B cell (primary cell): Measurements from ENCODE around the gene TRIM54. TPM values are rescaled to one million over a fixed set of nuclear protein-coding genes. Genes with fewer than 3 reads are reported as not detected.

Experiments used
- ATAC-seq: fragments of 200-7000 bp; cut with Tn5 transposase; one replicate; pipeline ENCODE4 v1.10.0; 2021; ENCODE audit warnings: low read depth, mild to moderate bottlenecking, moderate number of reproducible peaks, moderate library complexity
- CTCF ChIA-PET: fragments of 350-600 bp; sonication (Branson Sonifier 250); formaldehyde crosslinking; loops from one replicate; lab custom pipeline; 2021; ENCODE audit warnings: antibody characterized with exemption, inconsistent platforms; lab: Charles Lee
- POLR2A ChIA-PET: fragments of 350-600 bp; sonication (Branson Sonifier 250); formaldehyde crosslinking; loops from one replicate; lab custom pipeline; 2021; ENCODE audit warnings: antibody characterized with exemption; lab: Charles Lee
- DNase-seq: peaks from one replicate; pipeline ENCODE4 v3.0.0; 2013
- H2AFZ ChIP-seq: 2 replicates; pipeline ENCODE4 v1.6.1; 2012; ENCODE audit warnings: mild to moderate bottlenecking, low read depth, low read length; ENCODE audit not compliant: insufficient read depth, poor library complexity, severe bottlenecking
- H3K27ac ChIP-seq, 2 donors: 1 replicate in 1 of 2; 2 replicates in 1 of 2; pipeline ENCODE4 v1.5.1; 2012 to 2013; ENCODE audit warnings: low read length in 2 of 2, mild to moderate bottlenecking in 2 of 2, moderate library complexity in 1 of 2
- H3K27me3 ChIP-seq, 4 experiments: fragments of 200-600 bp in 1 of 4; sonication (generic) in 1 of 4; replicated peaks in 1 of 4; 1 replicate in 2 of 4; 2 replicates in 2 of 4; pipeline versions ENCODE4 v1.6.1 to v1.7.0; 2013 to 2016; ENCODE audit warnings: low read length in 3 of 4, mild to moderate bottlenecking in 2 of 4, mixed read lengths in 1 of 4, moderate library complexity in 1 of 4; ENCODE audit not compliant: insufficient read depth in 4 of 4, control insufficient read depth in 3 of 4; ENCODE audit errors: control extremely low read depth in 1 of 4
- H3K36me3 ChIP-seq, 2 experiments: replicated peaks in 1 of 2; 1 replicate in 1 of 2; 2 replicates in 1 of 2; pipeline versions ENCODE4 v1.6.1 to v1.7.1; 2013; ENCODE audit warnings: low read length in 1 of 2; ENCODE audit not compliant: insufficient read depth in 2 of 2, control insufficient read depth in 1 of 2; ENCODE audit errors: control extremely low read depth in 1 of 2, extremely low read depth in 1 of 2
- H3K4me1 ChIP-seq, 2 donors: fragments of 200-600 bp in 1 of 2; sonication (generic) in 1 of 2; 1 replicate in 1 of 2; 2 replicates in 1 of 2; pipeline versions ENCODE4 v1.5.1 to v1.6.1; 2013 to 2017; ENCODE audit warnings: low read length in 2 of 2; ENCODE audit not compliant: control insufficient read depth in 2 of 2, insufficient read depth in 2 of 2
- H3K4me2 ChIP-seq: replicated peaks from 2 replicates; pipeline ENCODE3; 2012; ENCODE audit warnings: mild to moderate bottlenecking, low read depth, low read length; ENCODE audit not compliant: poor library complexity, severe bottlenecking
- H3K4me3 ChIP-seq, 5 experiments: fragments of 200-600 bp in 1 of 5; sonication (generic) in 1 of 5; 1 replicate in 3 of 5; 2 replicates in 2 of 5; pipeline versions ENCODE4 v1.5.1 to v1.7.0; 2011 to 2016; ENCODE audit warnings: low read length in 4 of 5, mild to moderate bottlenecking in 4 of 5, low read depth in 2 of 5, control low read depth in 1 of 5, moderate library complexity in 1 of 5; ENCODE audit not compliant: insufficient read depth in 1 of 5; ENCODE audit errors: control extremely low read depth in 1 of 5, extremely low read depth in 1 of 5
- H3K79me2 ChIP-seq: fragments of 200-600 bp; sonication (generic); one replicate; pipeline ENCODE4 v1.6.0; 2016; ENCODE audit warnings: low read length; ENCODE audit not compliant: control insufficient read depth, insufficient read depth
- H3K9ac ChIP-seq: fragments of 200-600 bp; sonication (generic); 2 replicates; pipeline ENCODE4 v1.6.1; 2017; ENCODE audit warnings: mild to moderate bottlenecking, low read length, moderate library complexity
- H3K9me3 ChIP-seq, 3 donors: one replicate each; pipeline versions ENCODE4 v1.6.1 to v1.7.1; 2013; ENCODE audit warnings: low read length in 2 of 3; ENCODE audit not compliant: control insufficient read depth in 2 of 3, insufficient read depth in 1 of 3; ENCODE audit errors: control extremely low read depth in 1 of 3
- H4K20me1 ChIP-seq: 2 replicates; pipeline ENCODE4 v1.6.0; 2012; ENCODE audit warnings: mild to moderate bottlenecking, low read length; ENCODE audit not compliant: insufficient read depth, control insufficient read depth, poor library complexity, severe bottlenecking
- H3K27ac Mint-ChIP-seq: one replicate; pipeline ENCODE4 v1.8.0; 2021; ENCODE audit warnings: mixed read lengths
- H3K27me3 Mint-ChIP-seq: one replicate; pipeline ENCODE4 v1.8.0; 2021; ENCODE audit warnings: mixed read lengths
- H3K4me1 Mint-ChIP-seq: one replicate; pipeline ENCODE4 v1.8.0; 2021; ENCODE audit warnings: mixed read lengths
- H3K4me3 Mint-ChIP-seq: one replicate; pipeline ENCODE4 v1.8.0; 2021; ENCODE audit warnings: mixed read lengths
- H3K9me3 Mint-ChIP-seq: one replicate; pipeline ENCODE4 v1.8.0; 2022; ENCODE audit warnings: mixed read lengths; ENCODE audit not compliant: insufficient read depth
- CTCF ChIP-seq: fragments of 200-600 bp; IDR thresholded peaks from one replicate; pipeline ENCODE4 v1.8.0; 2022; ENCODE audit warnings: antibody characterized with exemption, mild to moderate bottlenecking
- EZH2 ChIP-seq: IDR thresholded peaks from 2 replicates; pipeline ENCODE4 v1.6.1; 2012; ENCODE audit warnings: borderline replicate concordance, low read depth, mild to moderate bottlenecking, moderate library complexity, low read length; ENCODE audit not compliant: insufficient read depth, poor library complexity, severe bottlenecking
- WGBS: methylation state at CpG from one replicate; pipeline ENCODE4 v1.1.5; 2013; ENCODE audit warnings: missing lambda C conversion rate; ENCODE audit not compliant: insufficient coverage; 5-methylcytosine and 5-hydroxymethylcytosine counted together
- intact Hi-C: fragments of 100-400 bp; cut with micrococcal nuclease; formaldehyde crosslinking; loops from one replicate; pipeline ENCODE4 v1.10.0; 2022
- polyA plus RNA-seq: library from polyadenylated mRNA; depleted of rRNA; stranded (reverse); fragments of >200 nt; gene quantifications from 2 replicates; pipeline ENCODE4 v1.2.3, GENCODE V29; 2012
- total RNA-seq, 2 donors: library from RNA; stranded (reverse); fragments of 120-200 nt in 1 of 2; gene quantifications; 1 replicate in 1 of 2; 2 replicates in 1 of 2; pipeline versions ENCODE4 v1.2.3 to v1.2.4, GENCODE V29; 2013 to 2022

TRIM54 gene
- total and polyA plus RNA-seq, 2 donors (not counting 1 experiment from before 2014, with no cell fraction given) = not detected

DNA sequence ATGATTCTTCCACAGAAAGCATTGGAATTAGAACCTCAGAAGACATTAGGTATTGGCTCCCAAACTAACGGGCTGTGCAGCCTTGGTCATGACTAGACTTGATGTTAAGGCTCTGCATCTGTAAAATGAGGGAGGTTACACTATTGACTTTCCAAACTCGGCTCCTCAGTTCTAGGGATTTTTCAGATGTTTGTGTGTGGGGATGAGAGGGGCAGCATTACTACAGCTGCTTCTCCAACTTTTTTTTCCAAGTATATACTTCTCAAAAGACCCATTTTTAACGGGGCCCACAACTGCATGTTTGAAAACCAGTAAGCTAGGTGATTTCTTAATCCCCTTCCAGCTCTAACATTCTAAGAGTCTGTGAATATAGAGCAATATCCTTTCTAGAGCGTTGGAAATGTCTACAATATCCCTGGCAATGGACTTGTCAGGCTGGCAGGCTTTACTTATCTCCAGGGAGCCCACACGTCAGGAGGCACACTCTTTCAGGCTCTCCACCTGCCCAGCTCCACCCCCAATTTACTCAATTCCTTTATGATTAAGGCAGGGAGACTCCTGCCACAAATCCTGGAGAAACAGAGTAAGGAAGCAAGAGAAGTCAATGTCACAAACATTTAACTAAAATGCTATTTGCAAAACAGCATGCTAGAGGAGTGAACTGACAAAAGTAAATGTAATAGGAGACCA, 41.5 kb downstream of the TRIM54 start:
- Histone ChIP-seq H4K20me1 (no peaks in the 10 kb centered on the region), H3K4me1 (peaks cover 12 to 20% of the 10 kb centered on the region in 2 donors), H2AFZ (peak overlapping the region; percentile 92), H3K79me2 (peaks cover 40% of the 10 kb centered on the region), H3K4me3 (peak overlapping the region; percentile 72 to 99 (median 93)), H3K27ac (peak overlapping the region; percentile 75 to 96), H3K4me2 (peak overlapping the region; percentile 91), H3K36me3 (peaks cover 8 to 27% of the 10 kb centered on the region in 2 experiments), H3K9me3 (no peaks in the 10 kb centered on the region), H3K27me3 (no peaks in the 10 kb centered on the region), H3K9ac (peak overlapping the region; percentile 98)
- Mint-ChIP-seq H3K27me3 (no peaks in the 10 kb centered on the region), H3K4me3 (peak overlapping the region; percentile 99), H3K4me1 (peaks cover 27% of the 10 kb centered on the region), H3K27ac (peak overlapping the region; percentile 97), H3K9me3 (no peaks in the 10 kb centered on the region)
- ChIA-PET POLR2A (interaction anchor here (1.2 to 2.1 kb wide), 3 partner anchors 33 to 56 kb away, joined by 3 to 9 read pairs (median 5); partner anchors contain the start of genes GTF3C2 and ZNF513), CTCF (interaction anchor here (1.2 to 3.7 kb wide), 3 partner anchors 20 to 47 kb away, joined by 5 to 24 read pairs (median 5); partner anchors contain the start of gene SNX17)
- DNase-seq (no peak), ATAC-seq (no peak)
- 25% methylated on average over 2 of the region's 5 CpGs for WGBS
- TF ChIP-seq EZH2 (no peak), CTCF (no peak)
- intact Hi-C loops = loop anchor here (1.0 to 5.0 kb wide), 10 partner anchors 21 to 1069 kb away; partner anchors contain the start of genes EIF2B4, FOSL2, GTF3C2 and NRBP1

DNA sequence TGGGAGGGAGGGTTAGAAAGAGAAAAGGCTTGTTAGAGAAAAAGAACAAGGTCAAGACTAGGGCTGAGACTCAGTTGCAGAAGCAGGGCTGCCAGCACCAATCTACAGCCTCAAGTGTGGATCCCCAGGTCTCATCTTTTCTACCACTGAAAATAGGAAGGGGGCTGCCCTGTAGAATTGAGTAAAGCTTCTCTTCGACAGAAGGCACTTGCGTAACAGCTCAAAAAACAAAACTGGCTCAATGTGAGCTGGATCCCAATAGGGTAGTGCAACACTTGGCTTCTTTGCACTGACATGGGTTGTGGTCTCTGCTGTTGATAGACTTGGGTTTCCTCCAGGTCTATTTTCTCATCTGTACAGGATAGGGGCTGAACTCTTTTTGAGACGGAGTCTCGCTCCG, 42.5 kb downstream of the TRIM54 start:
- WGBS = 89% methylated on average over 5 of the region's 5 CpGs
- ATAC-seq (no peak), DNase-seq (no peak)
- Histone ChIP-seq H3K4me2 (no peak overlapping the region), H3K9me3 (no peaks in the 10 kb centered on the region), H3K79me2 (peaks cover 37% of the 10 kb centered on the region), H3K27ac (no peak overlapping the region), H3K36me3 (peaks cover 8 to 36% of the 10 kb centered on the region in 2 experiments), H3K27me3 (no peaks in the 10 kb centered on the region), H4K20me1 (no peaks in the 10 kb centered on the region), H3K9ac (no peak overlapping the region), H3K4me3 (no peak overlapping the region), H2AFZ (no peak overlapping the region), H3K4me1 (peaks cover 12 to 20% of the 10 kb centered on the region in 2 donors)
- no peaks in the 10 kb centered on the region for H3K27me3 Mint-ChIP-seq
- TF ChIP-seq CTCF (no peak), EZH2 (no peak)
- ChIA-PET CTCF (interaction anchor here (0.6 to 3.7 kb wide), 2 partner anchors 21 to 155 kb away, joined by 3 to 24 read pairs; no protein-coding TSS in a partner anchor), POLR2A (no interaction called here)
- H3K27ac Mint-ChIP-seq = peak overlapping the region; percentile 47
- peaks cover 27% of the 10 kb centered on the region for H3K4me1 Mint-ChIP-seq
- no peaks in the 10 kb centered on the region for H3K9me3 Mint-ChIP-seq
- H3K4me3 Mint-ChIP-seq = peak overlapping the region; percentile 99
- intact Hi-C loops = loop anchor here (5.0 kb wide), 1 partner anchor 1068 kb away; the partner anchor contains the start of gene FOSL2
